H1 (cell line): Measurements from ENCODE around the gene MAN2C1. TPM values are rescaled to one million over a fixed set of nuclear protein-coding genes. Genes with fewer than 3 reads are reported as not detected.
A peak's percentile ranks its signal among the peaks of the same experiment; 100 is the strongest.

Experiments
- CTCF ChIA-PET: fragments of 300-600 bp; sonication (Branson Sonifier 250); formaldehyde crosslinking; loops from one replicate; lab custom pipeline; 2021; ENCODE audit not compliant: partially characterized antibody; lab: Charles Lee
- POLR2A ChIA-PET: fragments of 300-600 bp; sonication (Branson Sonifier 250); formaldehyde crosslinking; loops from one replicate; lab custom pipeline; 2021; ENCODE audit warnings: inconsistent platforms; ENCODE audit not compliant: partially characterized antibody; lab: Charles Lee
- DNase-seq, 2 experiments: peaks; one replicate each; pipeline versions ENCODE4 v3.0.0 to v3.0.0-alpha.2; 2010 to 2022; ENCODE audit warnings: low spot score in 2 of 2, low read depth in 1 of 2, mixed read lengths in 1 of 2
- FAIRE-seq: peaks from 2 replicates; lab custom pipeline; 2011; peaks lifted over from hg19 to GRCh38; lab: Jason Lieb, UNC
- H2AFZ ChIP-seq: 2 replicates; pipeline ENCODE4 v1.8.1; 2012; ENCODE audit warnings: low read length, inconsistent platforms
- H2AK5ac ChIP-seq: 2 replicates; pipeline ENCODE4 v1.6.1; 2013; ENCODE audit warnings: low read depth, low read length
- H2BK120ac ChIP-seq: replicated peaks from 2 replicates; pipeline ENCODE3; 2013; ENCODE audit warnings: low read depth, low read length, inconsistent platforms
- H2BK12ac ChIP-seq: 2 replicates; pipeline ENCODE4 v1.6.1; 2013; ENCODE audit warnings: low read depth, low read length
- H2BK15ac ChIP-seq: 2 replicates; pipeline ENCODE4 v1.6.1; 2013; ENCODE audit warnings: low read length
- H2BK20ac ChIP-seq: 2 replicates; pipeline ENCODE4 v1.6.1; 2013; ENCODE audit warnings: low read length
- H2BK5ac ChIP-seq: 2 replicates; pipeline ENCODE4 v1.6.1; 2013; ENCODE audit warnings: low read depth, low read length
- H3K14ac ChIP-seq: 2 replicates; pipeline ENCODE4 v1.6.1; 2013; ENCODE audit warnings: inconsistent platforms; ENCODE audit not compliant: insufficient read length
- H3K18ac ChIP-seq: 2 replicates; pipeline ENCODE4 v1.6.1; 2013; ENCODE audit warnings: low read length; ENCODE audit errors: extremely low read depth
- H3K23ac ChIP-seq: 2 replicates; pipeline ENCODE4 v1.6.1; 2013; ENCODE audit warnings: inconsistent platforms; ENCODE audit not compliant: insufficient read length
- H3K23me2 ChIP-seq: 2 replicates; pipeline ENCODE4 v1.6.1; 2013; ENCODE audit warnings: low read depth, low read length
- H3K27ac ChIP-seq: 2 replicates; pipeline ENCODE4 v1.6.1; 2011; ENCODE audit warnings: low read depth, low read length, inconsistent platforms
- H3K27me3 ChIP-seq, 4 experiments: replicated peaks in 1 of 4; 1 replicate in 1 of 4; 2 replicates in 3 of 4; pipeline versions ENCODE4 v1.6.1 to v1.8.1; 2011 to 2013; ENCODE audit warnings: low read length in 3 of 4, mild to moderate bottlenecking in 3 of 4, inconsistent platforms in 2 of 4, mixed read lengths in 2 of 4, moderate library complexity in 1 of 4; ENCODE audit not compliant: control insufficient read depth in 3 of 4, insufficient read depth in 3 of 4; ENCODE audit errors: extremely low read depth in 1 of 4
- H3K36me3 ChIP-seq, 4 experiments: 2 replicates each; pipeline versions ENCODE4 v1.6.1 to v1.8.1; 2011 to 2013; ENCODE audit warnings: mild to moderate bottlenecking in 4 of 4, low read length in 3 of 4, moderate library complexity in 2 of 4, control low read depth in 1 of 4, inconsistent platforms in 1 of 4; ENCODE audit not compliant: insufficient read depth in 4 of 4, control insufficient read depth in 2 of 4
- H3K4ac ChIP-seq: replicated peaks from 2 replicates; pipeline ENCODE3; 2013; ENCODE audit warnings: low read length, low read depth, mixed read lengths, inconsistent platforms; ENCODE audit not compliant: insufficient read length
- H3K4me1 ChIP-seq, 4 experiments: replicated peaks in 1 of 4; 1 replicate in 1 of 4; 2 replicates in 3 of 4; pipeline versions ENCODE4 v1.6.1 to v1.8.1; 2011 to 2013; ENCODE audit warnings: low read length in 3 of 4, inconsistent platforms in 2 of 4, mixed read lengths in 1 of 4; ENCODE audit not compliant: insufficient read depth in 4 of 4, control insufficient read depth in 3 of 4
- H3K4me2 ChIP-seq, 2 experiments: 2 replicates each; pipeline versions ENCODE4 v1.6.1 to v1.8.1; 2011 to 2013; ENCODE audit warnings: low read depth in 2 of 2, low read length in 2 of 2, control low read depth in 1 of 2, inconsistent platforms in 1 of 2, mild to moderate bottlenecking in 1 of 2; ENCODE audit not compliant: insufficient read depth in 1 of 2
- H3K4me3 ChIP-seq, 4 experiments: fragments of 200-600, 300-600 bp in 1 of 4; sonication (generic), shearing (Covaris generic), sonication (Bioruptor Twin) in 1 of 4; 2 replicates each; pipeline versions ENCODE4 v1.5.1 to v1.8.1; 2011 to 2016; ENCODE audit warnings: low read length in 4 of 4, low read depth in 3 of 4, control low read depth in 2 of 4, inconsistent platforms in 2 of 4, mild to moderate bottlenecking in 2 of 4, mixed read lengths in 1 of 4, moderate library complexity in 1 of 4; ENCODE audit not compliant: insufficient read depth in 2 of 4; ENCODE audit errors: extremely low read depth in 1 of 4
- H3K56ac ChIP-seq: replicated peaks from 2 replicates; pipeline ENCODE3; 2013; ENCODE audit warnings: low read depth, mild to moderate bottlenecking, mixed read lengths, low read length, inconsistent platforms; ENCODE audit not compliant: insufficient read length
- H3K79me1 ChIP-seq: 2 replicates; pipeline ENCODE4 v1.6.1; 2013; ENCODE audit warnings: low read depth, low read length, control low read depth
- H3K79me2 ChIP-seq, 2 experiments: 2 replicates each; pipeline versions ENCODE4 v1.6.1 to v1.8.1; 2012 to 2013; ENCODE audit warnings: low read length in 2 of 2, mild to moderate bottlenecking in 2 of 2, inconsistent platforms in 1 of 2; ENCODE audit not compliant: insufficient read depth in 2 of 2, control insufficient read depth in 1 of 2
- H3K9ac ChIP-seq, 4 experiments: replicated peaks in 1 of 4; 1 replicate in 1 of 4; 2 replicates in 3 of 4; pipeline versions ENCODE4 v1.6.1 to v1.8.1; 2011 to 2013; ENCODE audit warnings: low read depth in 3 of 4, low read length in 3 of 4, control low read depth in 2 of 4, mild to moderate bottlenecking in 2 of 4, moderate library complexity in 2 of 4, inconsistent platforms in 1 of 4; ENCODE audit errors: extremely low read depth in 1 of 4
- H3K9me3 ChIP-seq, 2 experiments: 2 replicates each; pipeline versions ENCODE4 v1.6.1 to v1.8.1; 2012 to 2013; ENCODE audit warnings: mild to moderate bottlenecking in 2 of 2, moderate library complexity in 2 of 2, control low read depth in 1 of 2, inconsistent platforms in 1 of 2, low read depth in 1 of 2, low read length in 1 of 2, mixed read lengths in 1 of 2; ENCODE audit not compliant: insufficient read depth in 2 of 2
- H4K20me1 ChIP-seq, 2 experiments: replicated peaks in 1 of 2; 2 replicates each; pipeline versions ENCODE3 to v1.8.1; 2011 to 2013; ENCODE audit warnings: inconsistent platforms in 2 of 2, low read length in 2 of 2, mild to moderate bottlenecking in 1 of 2; ENCODE audit not compliant: insufficient read depth in 2 of 2, control insufficient read depth in 1 of 2
- H4K5ac ChIP-seq: 2 replicates; pipeline ENCODE4 v1.6.1; 2013; ENCODE audit warnings: low read length, low read depth, mixed read lengths, inconsistent platforms; ENCODE audit not compliant: insufficient read length
- H4K8ac ChIP-seq: 2 replicates; pipeline ENCODE4 v1.8.0; 2013; ENCODE audit warnings: mild to moderate bottlenecking, moderate library complexity, low read length, inconsistent platforms; ENCODE audit not compliant: insufficient read depth; ENCODE audit errors: extremely low read depth
- H4K91ac ChIP-seq: replicated peaks from 2 replicates; pipeline ENCODE3; 2013; ENCODE audit warnings: low read length, mixed read lengths, inconsistent platforms; ENCODE audit not compliant: insufficient read length
- ATF2 ChIP-seq: IDR thresholded peaks from 2 replicates; pipeline ENCODE4 v1.6.1; 2012; ENCODE audit warnings: low read length, inconsistent platforms
- BACH1 ChIP-seq: IDR thresholded peaks from 2 replicates; pipeline ENCODE4 v1.6.1; 2012; ENCODE audit warnings: low read length, improper control_type of control experiment
- POU5F1 ChIP-seq: IDR thresholded peaks from 2 replicates; pipeline ENCODE4 v1.6.1; 2011; ENCODE audit warnings: low read depth, mild to moderate bottlenecking, low read length, moderate library complexity
- RAD21 ChIP-seq, 2 experiments: IDR thresholded peaks in 1 of 2; conservative IDR thresholded peaks in 1 of 2; 2 replicates each; pipeline ENCODE4 v1.6.1; 2011; ENCODE audit warnings: low read depth in 2 of 2, low read length in 2 of 2, improper control_type of control experiment in 1 of 2, inconsistent platforms in 1 of 2, mild to moderate bottlenecking in 1 of 2, moderate library complexity in 1 of 2
- SIN3A ChIP-seq, 2 experiments: IDR thresholded peaks in 1 of 2; conservative IDR thresholded peaks in 1 of 2; 2 replicates each; pipeline ENCODE4 v1.6.1; 2011 to 2012; ENCODE audit warnings: low read length in 2 of 2, improper control_type of control experiment in 1 of 2, low read depth in 1 of 2, mild to moderate bottlenecking in 1 of 2
- WGBS, 2 experiments: shearing (Covaris generic) in 1 of 2; methylation state at CpG; one replicate each; pipeline versions ENCODE4 v1.1.6 to v1.1.7; 2013 to 2015; ENCODE audit warnings: low lambda C conversion rate in 2 of 2, mixed read lengths in 2 of 2, inconsistent platforms in 1 of 2, low coverage in 1 of 2, missing lambda C conversion rate in 1 of 2; ENCODE audit not compliant: insufficient replicate concordance in 2 of 2, insufficient coverage in 1 of 2, insufficient read length in 1 of 2; ENCODE audit errors: extremely low coverage in 1 of 2, missing lambda C conversion rate in 1 of 2; 5-methylcytosine and 5-hydroxymethylcytosine counted together
- long read RNA-seq, 2 experiments: library from RNA in 1 of 2; library from capped mRNA in 1 of 2; stranded (forward); transcript quantifications; one replicate each; pipeline ENCODE4 v2.0.0, GENCODE V29; 2021; ENCODE audit warnings: inconsistent platforms in 1 of 2
- polyA minus RNA-seq, 3 experiments: library from RNA; depleted of rRNA, polyadenylated mRNA; stranded (reverse); fragments of >200 nt; gene quantifications; 1 replicate in 2 of 3; 2 replicates in 1 of 3; pipeline ENCODE4 v1.2.3, GENCODE V29; 2011
- polyA plus RNA-seq, 7 experiments: library from polyadenylated mRNA; depleted of rRNA in 3 of 7; stranded (reverse) in 5 of 7; unstranded in 2 of 7; fragments of >200 nt in 5 of 7; fragments of 200-250 nt in 2 of 7; gene quantifications; 1 replicate in 5 of 7; 2 replicates in 1 of 7; 4 replicates in 1 of 7; pipeline versions ENCODE4 v1.2.1 to v1.2.3, GENCODE V29; 2011 to 2013; ENCODE audit warnings: missing spikeins in 2 of 7, mixed read lengths in 2 of 7
- total RNA-seq: library from RNA; stranded (reverse); fragmentation: NEBNext Ultra II Directional; extraction: Animal tissue kit (Norgen Biotek cat#: 25700); gene quantifications from 2 replicates; pipeline ENCODE4 v1.2.1, GENCODE V29; 2021

Gene MAN2C1
- total RNA-seq: 79.1 and 88.9 TPM in 2 replicates
- polyA plus RNA-seq (2011; rRNA removed): 56.3 and 92.9 TPM in 2 replicates
- polyA plus RNA-seq (2011; cell fraction: cytosol; rRNA removed): 79.0 TPM
- polyA plus RNA-seq (2011; cell fraction: nucleus; rRNA removed): 521 TPM
- polyA plus RNA-seq (2012, experiment 1 of 2): 66.5 to 112 TPM (median 91.4 TPM) in 4 replicates
- 59.8 TPM for polyA plus RNA-seq (2012, experiment 2 of 2)
- polyA plus RNA-seq (2013, experiment 1 of 2): 35.5 TPM
- 29.7 TPM for polyA plus RNA-seq (2013, experiment 2 of 2)
- 49.7 and 55.5 TPM in 2 replicates for polyA minus RNA-seq (2011; rRNA and poly(A)+ RNA removed)
- polyA minus RNA-seq (2011; cell fraction: cytosol; rRNA and poly(A)+ RNA removed): 53.7 TPM
- polyA minus RNA-seq (2011; cell fraction: nucleus; rRNA and poly(A)+ RNA removed): 195 TPM
- long read RNA-seq, experiment 1, partial matches to known transcripts: 4 of 9 reads
- long read RNA-seq, experiment 1, other reads (novel, unspliced or antisense): 5 of 9 reads
- long read RNA-seq, experiment 2, partial matches to known transcripts: 1 of 2 reads
- long read RNA-seq, experiment 2, other reads (novel, unspliced or antisense): 1 of 2 reads

GRCh38 chr15:75367913-75368688 is at the start of gene MAN2C1:
TSS of gene MAN2C1 (minus strand) at chr15:75368607. CDS start at chr15:75368583, 24 bp downstream.
- Histone ChIP-seq H3K36me3 (peaks cover 0 to 23% (median 14%) of the 10 kb centered on the region in 4 experiments; a peak in 7 of 8 replicates), H3K14ac (no peak within 1 kb of the TSS), H2BK15ac (peak within 1 kb of the TSS; percentile 49; the same call in 1 of the 2 replicates), H3K56ac (peak within 1 kb of the TSS; percentile 17), H3K4ac (no peak within 1 kb of the TSS), H3K23me2 (peaks cover 4% of the 10 kb centered on the region), H4K20me1 (peaks cover 0 to 4% of the 10 kb centered on the region in 2 experiments), H2AK5ac (no peak within 1 kb of the TSS), H4K5ac (peak within 1 kb of the TSS; percentile 24), H4K8ac (peak within 1 kb of the TSS; percentile 94; the same call in 1 of the 2 replicates), H2BK20ac (no peak within 1 kb of the TSS; the same call in 1 of the 2 replicates), H2BK120ac (no peak within 1 kb of the TSS), H4K91ac (no peak within 1 kb of the TSS), H3K9me3 (no peaks in the 10 kb centered on the region), H3K27me3 (no peaks in the 10 kb centered on the region), H2BK5ac (peak within 1 kb of the TSS; percentile 75), H3K27ac (peak within 1 kb of the TSS; percentile 74), H3K79me2 (no peaks in the 10 kb centered on the region; a peak in 1 of 4 replicates), H3K9ac (peak within 1 kb of the TSS; percentile 62 to 91 (median 83)), H3K4me2 (peak within 1 kb of the TSS; percentile 83 to 85), H3K23ac (no peak within 1 kb of the TSS), H3K4me1 (peaks cover 0 to 4% (median 1%) of the 10 kb centered on the region in 4 experiments; a peak in 4 of 7 replicates), H3K79me1 (no peaks in the 10 kb centered on the region; the same call in 1 of the 2 replicates), H2AFZ (no peak within 1 kb of the TSS; the same call in 1 of the 2 replicates), H3K18ac (peak within 1 kb of the TSS; percentile 73; the same call in 1 of the 2 replicates), H3K4me3 (peak within 1 kb of the TSS; percentile 59 to 85 (median 72)), H2BK12ac (no peak within 1 kb of the TSS)
- peak; percentile 94 to 96 for DNase-seq
- ChIA-PET POLR2A (interaction anchor here (0.5 to 5.2 kb wide), 33 partner anchors 9 to 481 kb away, joined by 3 to 40 read pairs (median 4); partner anchors contain the start of genes COMMD4, NEIL1, PTPN9 and SNUPN), CTCF (interaction anchor here (0.7 to 2.4 kb wide), 20 partner anchors 9 to 326 kb away, joined by 3 to 9 read pairs (median 4); partner anchors contain the start of genes NEIL1 and SIN3A)
- 2% methylated on average over 40 of the region's 67 CpGs; no CpG with 5 or more reads in 1 of the 2 experiments for WGBS, 2 experiments
- FAIRE-seq: peak; percentile 7
- TF ChIP-seq SIN3A (conservative IDR thresholded peaks at IDR 0.05 in 1 of 2, IDR thresholded peaks at IDR 0.05 in 1 of 2; ENCODE audit: low read depth in 1 of 2, low read length in 2 of 2) (peak; percentile 87 to 97), BACH1 (peak; percentile 93), RAD21 (IDR thresholded peaks at IDR 0.05 in 1 of 2, conservative IDR thresholded peaks at IDR 0.05 in 1 of 2; ENCODE audit: low read depth in 2 of 2, low read length in 2 of 2) (peak; percentile 52 to 65), POU5F1 (no peak), ATF2 (peak; percentile 57; the same call in 1 of the 2 replicates)
